CD8-positive, alpha-beta memory T cell (primary cell): ENCODE results near the gene KANSL3. TPM values are rescaled to one million over a fixed set of nuclear protein-coding genes. Genes with fewer than 3 reads are reported as not detected.

Experiments
- CTCF ChIA-PET: fragments of 350-600 bp; sonication (Branson Sonifier 250); formaldehyde crosslinking; loops from one replicate; lab custom pipeline; 2021; ENCODE audit warnings: antibody characterized with exemption; lab: Charles Lee
- POLR2A ChIA-PET: fragments of 350-600 bp; sonication (Branson Sonifier 250); formaldehyde crosslinking; loops from one replicate; lab custom pipeline; 2021; ENCODE audit warnings: antibody characterized with exemption; lab: Charles Lee
- DNase-seq, 5 donors: peaks; one replicate each; pipeline versions ENCODE4 v3.0.0 to v3.0.0-alpha.2; 2020 to 2022; ENCODE audit warnings: mixed read lengths in 1 of 5
- H3K27ac ChIP-seq: one replicate; pipeline ENCODE4 v1.7.0; 2013; ENCODE audit warnings: low read depth, mild to moderate bottlenecking, low read length, moderate library complexity
- H3K27me3 ChIP-seq: 2 replicates; pipeline ENCODE4 v1.7.0; 2013; ENCODE audit warnings: low read length, mild to moderate bottlenecking; ENCODE audit not compliant: insufficient read depth, poor library complexity, severe bottlenecking
- H3K36me3 ChIP-seq: 2 replicates; pipeline ENCODE4 v1.7.0; 2013; ENCODE audit warnings: mild to moderate bottlenecking, low read length, moderate library complexity; ENCODE audit not compliant: insufficient read depth
- H3K4me1 ChIP-seq: 2 replicates; pipeline ENCODE4 v1.7.0; 2013; ENCODE audit warnings: mild to moderate bottlenecking, low read length, moderate library complexity; ENCODE audit not compliant: insufficient read depth
- H3K4me3 ChIP-seq: 2 replicates; pipeline ENCODE4 v1.7.0; 2013; ENCODE audit warnings: mild to moderate bottlenecking, low read length
- H3K9me3 ChIP-seq: 2 replicates; pipeline ENCODE4 v1.7.0; 2013; ENCODE audit warnings: mild to moderate bottlenecking, low read length
- H3K27ac Mint-ChIP-seq, 8 donors: one replicate each; pipeline ENCODE4 v1.8.0; 2020 to 2021; ENCODE audit warnings: mixed read lengths in 8 of 8, mild to moderate bottlenecking in 6 of 8, inconsistent platforms in 3 of 8, moderate library complexity in 3 of 8
- H3K27me3 Mint-ChIP-seq, 2 donors: one replicate each; pipeline ENCODE4 v1.8.0; 2020 to 2021; ENCODE audit warnings: mixed read lengths in 2 of 2, mild to moderate bottlenecking in 1 of 2, moderate library complexity in 1 of 2
- H3K36me3 Mint-ChIP-seq, 3 donors: one replicate each; pipeline ENCODE4 v1.8.0; 2020 to 2021; ENCODE audit warnings: mixed read lengths in 3 of 3, inconsistent platforms in 1 of 3, mild to moderate bottlenecking in 1 of 3
- H3K4me1 Mint-ChIP-seq, 3 donors: one replicate each; pipeline ENCODE4 v1.8.0; 2020 to 2021; ENCODE audit warnings: mixed read lengths in 3 of 3, inconsistent platforms in 1 of 3, mild to moderate bottlenecking in 1 of 3
- H3K4me3 Mint-ChIP-seq, 7 donors: one replicate each; pipeline ENCODE4 v1.8.0; 2020 to 2021; ENCODE audit warnings: mixed read lengths in 7 of 7, mild to moderate bottlenecking in 6 of 7, moderate library complexity in 4 of 7, inconsistent platforms in 2 of 7
- H3K9me3 Mint-ChIP-seq, 5 donors: one replicate each; pipeline ENCODE4 v1.8.0; 2020 to 2022; ENCODE audit warnings: mixed read lengths in 5 of 5, mild to moderate bottlenecking in 3 of 5, moderate library complexity in 2 of 5, inconsistent platforms in 1 of 5
- polyA plus RNA-seq: library from polyadenylated mRNA; unstranded; fragments of 300-500 nt; fragmentation: Illumina TruSeq; gene quantifications from one replicate; pipeline ENCODE4 v1.2.3, GENCODE V29; 2021
- total RNA-seq, 2 experiments: library from RNA; stranded (reverse); gene quantifications; one replicate each; pipeline ENCODE4 v1.2.3, GENCODE V29; 2021

The KANSL3 gene
- total and polyA plus RNA-seq, 3 experiments from 2014 or later = 18.3 to 46.6 (median 42.2) TPM

- Mint-ChIP-seq H3K4me3 (no peak overlapping the region), H3K4me1 (peaks cover 39 to 73% (median 59%) of the 10 kb centered on the region in 3 donors), H3K36me3 (peaks cover 0 to 80% (median 20%) of the 10 kb centered on the region in 3 donors), H3K27me3 (no peaks in the 10 kb centered on the region), H3K27ac (peak overlapping the region in 3 of 8 donors; percentile 32 to 43 (median 35)), H3K9me3 (no peaks in the 10 kb centered on the region)
- no peaks in the 10 kb centered on the region for H3K27me3 ChIP-seq
- ChIA-PET POLR2A (interaction anchor here (0.6 kb wide), 1 partner anchor 81 kb away, joined by 5 read pairs; no protein-coding TSS in a partner anchor), CTCF (interaction anchor here (0.8 kb wide), 1 partner anchor 11 kb away, joined by 3 read pairs; no protein-coding TSS in a partner anchor)
- no peak for DNase-seq
- no peaks in the 10 kb centered on the region for H3K4me1 ChIP-seq
- H3K27ac ChIP-seq = no peak overlapping the region
- H3K9me3 ChIP-seq = no peaks in the 10 kb centered on the region
- no peak overlapping the region for H3K4me3 ChIP-seq
- H3K36me3 ChIP-seq = peaks cover 13% of the 10 kb centered on the region
Measured at GRCh38 chr2:96626553-96626942, 11.6 kb downstream of the KANSL3 start.

GRCh38 chr2:96625571-96626552 is 12.2 kb downstream of the KANSL3 start:
- no peaks in the 10 kb centered on the region for H3K9me3 Mint-ChIP-seq
- peak overlapping the region in 3 of 8 donors; percentile 17 to 43 (median 32) for H3K27ac Mint-ChIP-seq
- ChIA-PET POLR2A (no interaction called here), CTCF (interaction anchor here (0.8 kb wide), 1 partner anchor 11 kb away, joined by 3 read pairs; no protein-coding TSS in a partner anchor)
- no peaks in the 10 kb centered on the region for H3K27me3 ChIP-seq
- peaks cover 6% of the 10 kb centered on the region for H3K36me3 ChIP-seq
- H3K4me3 ChIP-seq = no peak overlapping the region
- H3K4me3 Mint-ChIP-seq = no peak overlapping the region
- H3K9me3 ChIP-seq = no peaks in the 10 kb centered on the region
- H3K4me1 ChIP-seq = no peaks in the 10 kb centered on the region
- no peak overlapping the region for H3K27ac ChIP-seq
- DNase-seq = no peak
- H3K4me1 Mint-ChIP-seq = peaks cover 34 to 66% (median 53%) of the 10 kb centered on the region in 3 donors
- peaks cover 0 to 75% (median 20%) of the 10 kb centered on the region in 3 donors for H3K36me3 Mint-ChIP-seq
- no peaks in the 10 kb centered on the region for H3K27me3 Mint-ChIP-seq

GRCh38 chr2:96623116-96623515 is 15.0 kb downstream of the KANSL3 start:
- H3K27ac Mint-ChIP-seq = peak overlapping the region in 4 of 8 donors; percentile 13 to 66 (median 51)
- POLR2A ChIA-PET = no interaction called here

GRCh38 chr2:96622544-96622943 is 15.6 kb downstream of the KANSL3 start:
- Histone ChIP-seq H3K4me1 (no peaks in the 10 kb centered on the region), H3K9me3 (no peaks in the 10 kb centered on the region), H3K36me3 (peaks cover 14% of the 10 kb centered on the region), H3K27ac (no peak overlapping the region), H3K27me3 (no peaks in the 10 kb centered on the region), H3K4me3 (no peak overlapping the region)
- ChIA-PET POLR2A (no interaction called here), CTCF (no interaction called here)
- no peaks in the 10 kb centered on the region for H3K9me3 Mint-ChIP-seq
- H3K27me3 Mint-ChIP-seq = no peaks in the 10 kb centered on the region
- peaks cover 28 to 60% (median 38%) of the 10 kb centered on the region in 3 donors for H3K4me1 Mint-ChIP-seq
- H3K27ac Mint-ChIP-seq = peak overlapping the region in 6 of 8 donors; percentile 1 to 91 (median 22)
- peaks cover 0 to 67% (median 18%) of the 10 kb centered on the region in 3 donors for H3K36me3 Mint-ChIP-seq
- DNase-seq = no peak
- peak overlapping the region in 1 of 7 donors; percentile 15 for H3K4me3 Mint-ChIP-seq

More at GRCh38 chr2:96623116-96623515, 15.0 kb downstream of the KANSL3 start:
- Histone ChIP-seq H3K4me1 (no peaks in the 10 kb centered on the region), H3K36me3 (peaks cover 14% of the 10 kb centered on the region), H3K4me3 (no peak overlapping the region), H3K9me3 (no peaks in the 10 kb centered on the region), H3K27me3 (no peaks in the 10 kb centered on the region), H3K27ac (no peak overlapping the region)
- no peaks in the 10 kb centered on the region for H3K9me3 Mint-ChIP-seq
- peaks cover 0 to 70% (median 18%) of the 10 kb centered on the region in 3 donors for H3K36me3 Mint-ChIP-seq
- peaks cover 29 to 64% (median 42%) of the 10 kb centered on the region in 3 donors for H3K4me1 Mint-ChIP-seq
- CTCF ChIA-PET = no interaction called here
- no peak for DNase-seq
- no peaks in the 10 kb centered on the region for H3K27me3 Mint-ChIP-seq
- H3K4me3 Mint-ChIP-seq = no peak overlapping the region

- Mint-ChIP-seq H3K9me3 (no peaks in the 10 kb centered on the region), H3K4me1 (peaks cover 29 to 55% (median 38%) of the 10 kb centered on the region in 3 donors), H3K27me3 (no peaks in the 10 kb centered on the region), H3K27ac (peak overlapping the region in 4 of 8 donors; percentile 1 to 86 (median 58)), H3K4me3 (no peak overlapping the region), H3K36me3 (peaks cover 0 to 64% (median 21%) of the 10 kb centered on the region in 3 donors)
- H3K4me1 ChIP-seq = peaks cover 6% of the 10 kb centered on the region
- H3K27ac ChIP-seq = no peak overlapping the region
- H3K36me3 ChIP-seq = peaks cover 25% of the 10 kb centered on the region
- CTCF ChIA-PET = no interaction called here
- POLR2A ChIA-PET = no interaction called here
- H3K4me3 ChIP-seq = no peak overlapping the region
- DNase-seq = no peak
- H3K27me3 ChIP-seq = no peaks in the 10 kb centered on the region
- H3K9me3 ChIP-seq = no peaks in the 10 kb centered on the region
Measured at GRCh38 chr2:96618596-96619283, 19.4 kb downstream of the KANSL3 start.

- ChIA-PET CTCF (no interaction called here), POLR2A (no interaction called here)
- Histone ChIP-seq H3K27me3 (no peaks in the 10 kb centered on the region), H3K4me3 (no peak overlapping the region), H3K27ac (no peak overlapping the region), H3K4me1 (peaks cover 6% of the 10 kb centered on the region), H3K9me3 (no peaks in the 10 kb centered on the region), H3K36me3 (peaks cover 38% of the 10 kb centered on the region)
- Mint-ChIP-seq H3K27ac (peak overlapping the region; percentile 13 to 63 (median 24)), H3K4me1 (peaks cover 18 to 41% (median 26%) of the 10 kb centered on the region in 3 donors), H3K4me3 (peak overlapping the region in 2 of 7 donors; percentile 23 to 29), H3K36me3 (peaks cover 3 to 66% (median 21%) of the 10 kb centered on the region in 3 donors), H3K9me3 (no peaks in the 10 kb centered on the region), H3K27me3 (no peaks in the 10 kb centered on the region)
- no peak for DNase-seq
Measured at GRCh38 chr2:96617012-96617411, 21.1 kb downstream of the KANSL3 start.

- POLR2A ChIA-PET = no interaction called here
Measured at GRCh38 chr2:96616535-96616934, 21.6 kb downstream of the KANSL3 start.

More at GRCh38 chr2:96616535-96616934, 21.6 kb downstream of the KANSL3 start:
- H3K27ac ChIP-seq = no peak overlapping the region
- Mint-ChIP-seq H3K27ac (peak overlapping the region in 3 of 8 donors; percentile 15 to 61 (median 26)), H3K4me1 (peaks cover 18 to 41% (median 26%) of the 10 kb centered on the region in 3 donors), H3K9me3 (no peaks in the 10 kb centered on the region), H3K4me3 (no peak overlapping the region), H3K36me3 (peaks cover 3 to 69% (median 25%) of the 10 kb centered on the region in 3 donors), H3K27me3 (no peaks in the 10 kb centered on the region)
- peaks cover 41% of the 10 kb centered on the region for H3K36me3 ChIP-seq
- H3K4me3 ChIP-seq = no peak overlapping the region
- H3K4me1 ChIP-seq = peaks cover 6% of the 10 kb centered on the region
- CTCF ChIA-PET = interaction anchor here (1.2 kb wide), 1 partner anchor 11 kb away, joined by 3 read pairs; no protein-coding TSS in a partner anchor
- H3K9me3 ChIP-seq = no peaks in the 10 kb centered on the region
- DNase-seq = no peak
- no peaks in the 10 kb centered on the region for H3K27me3 ChIP-seq
